Calu3 (cell line): ENCODE measurements around the gene P2RY6. TPM values are rescaled to one million over a fixed set of nuclear protein-coding genes. Genes with fewer than 3 reads are reported as not detected.
"Not testable (repeated sequence)": the region's sequence is repeated elsewhere in the genome, so short reads cannot be mapped to it uniquely, and the experiment has no call there.

Source experiments
- BruUV-seq: library from RNA; stranded (reverse); fragments of 400-500 nt; replicated peaks from 2 replicates; lab custom pipeline; 2021; lab: Mats Ljungman, UMichigan
- CTCF ChIA-PET: fragments of 300-600 bp; sonication (Branson Sonifier 250); formaldehyde crosslinking; loops from one replicate; lab custom pipeline; 2022; ENCODE audit warnings: antibody characterized with exemption; lab: Charles Lee
- DNase-seq: peaks from one replicate; pipeline ENCODE4 v3.0.0; 2022
- H3K27ac Mint-ChIP-seq: one replicate; pipeline ENCODE4 v1.8.0; 2022; ENCODE audit warnings: mixed read lengths; ENCODE audit not compliant: unreplicated experiment
- H3K27me3 Mint-ChIP-seq: one replicate; pipeline ENCODE4 v1.8.0; 2022; ENCODE audit warnings: mixed read lengths; ENCODE audit not compliant: unreplicated experiment
- H3K36me3 Mint-ChIP-seq: one replicate; pipeline ENCODE4 v1.8.0; 2022; ENCODE audit warnings: mild to moderate bottlenecking, moderate library complexity, mixed read lengths; ENCODE audit not compliant: insufficient read depth, unreplicated experiment
- H3K4me1 Mint-ChIP-seq: one replicate; pipeline ENCODE4 v1.8.0; 2022; ENCODE audit warnings: mild to moderate bottlenecking, low read depth, mixed read lengths; ENCODE audit not compliant: unreplicated experiment
- H3K4me3 Mint-ChIP-seq: one replicate; pipeline ENCODE4 v1.8.0; 2022; ENCODE audit warnings: mild to moderate bottlenecking, low read depth, moderate library complexity, mixed read lengths; ENCODE audit not compliant: unreplicated experiment
- H3K9me3 Mint-ChIP-seq: one replicate; pipeline ENCODE4 v1.8.0; 2022; ENCODE audit warnings: low read depth, mixed read lengths; ENCODE audit not compliant: unreplicated experiment
- CTCF ChIP-seq: fragments of 200-600 bp; IDR thresholded peaks from one replicate; pipeline ENCODE4 v1.8.0; 2022; ENCODE audit warnings: antibody characterized with exemption; ENCODE audit not compliant: unreplicated experiment
- intact Hi-C: fragments of 100-400 bp; cut with micrococcal nuclease; formaldehyde crosslinking; loops from one replicate; pipeline ENCODE4 v1.10.0; 2022; ENCODE audit not compliant: unreplicated experiment
- total RNA-seq: library from RNA; stranded (reverse); gene quantifications from 2 replicates; pipeline ENCODE4 v1.2.3, GENCODE V29; 2022

P2RY6 gene
- total RNA-seq, 1 experiment from 2014 or later: not detected

GRCh38 chr11:73272680-73273038 lies 521 bp downstream of the P2RY6 start:
- BruUV-seq: no TSS peak
- DNase-seq: no peak
- no peak overlapping the region for H3K27ac Mint-ChIP-seq

GRCh38 chr11:73273222-73273895 lies 1.2 kb downstream of the P2RY6 start:
- BruUV-seq: no TSS peak
- Mint-ChIP-seq H3K4me1 (peaks cover 9% of the 10 kb centered on the region), H3K9me3 (no peaks in the 10 kb centered on the region), H3K27ac (no peak overlapping the region), H3K27me3 (peaks cover 23% of the 10 kb centered on the region), H3K36me3 (no peaks in the 10 kb centered on the region), H3K4me3 (no peak overlapping the region)
- DNase-seq: no peak
- CTCF ChIA-PET: no interaction called here
- intact Hi-C loops: no loop called here
- no peak for TF ChIP-seq CTCF

More at GRCh38 chr11:73272680-73273038, 521 bp downstream of the P2RY6 start:
- no peaks in the 10 kb centered on the region for H3K9me3 Mint-ChIP-seq
- no peaks in the 10 kb centered on the region for H3K36me3 Mint-ChIP-seq
- CTCF ChIA-PET: no interaction called here
- peaks cover 25% of the 10 kb centered on the region for H3K27me3 Mint-ChIP-seq
- no peak for TF ChIP-seq CTCF
- no peak overlapping the region for H3K4me3 Mint-ChIP-seq
- intact Hi-C loops: no loop called here
- H3K4me1 Mint-ChIP-seq: peaks cover 9% of the 10 kb centered on the region

GRCh38 chr11:73274191-73274590 lies 2.1 kb downstream of the P2RY6 start:
- H3K4me1 Mint-ChIP-seq, DNase-seq, BruUV-seq, H3K9me3 Mint-ChIP-seq, CTCF ChIA-PET, H3K4me3 Mint-ChIP-seq, H3K27ac Mint-ChIP-seq, intact Hi-C loops, H3K36me3 Mint-ChIP-seq: not testable (repeated sequence)
- peaks cover 23% of the 10 kb centered on the region for H3K27me3 Mint-ChIP-seq

GRCh38 chr11:73274722-73275380 lies 2.7 kb downstream of the P2RY6 start:
- H3K36me3 Mint-ChIP-seq: no peaks in the 10 kb centered on the region
- no peak overlapping the region for H3K4me3 Mint-ChIP-seq
- no peak for TF ChIP-seq CTCF
- CTCF ChIA-PET: no interaction called here
- no TSS peak for BruUV-seq
- no peak for DNase-seq
- no peaks in the 10 kb centered on the region for H3K9me3 Mint-ChIP-seq
- H3K4me1 Mint-ChIP-seq: peaks cover 3% of the 10 kb centered on the region
- peaks cover 23% of the 10 kb centered on the region for H3K27me3 Mint-ChIP-seq
- H3K27ac Mint-ChIP-seq: no peak overlapping the region
- intact Hi-C loops: no loop called here

GRCh38 chr11:73275381-73275750 lies 3.2 kb downstream of the P2RY6 start:
- Mint-ChIP-seq H3K4me1 (no peaks in the 10 kb centered on the region), H3K27me3 (peaks cover 23% of the 10 kb centered on the region), H3K9me3 (no peaks in the 10 kb centered on the region), H3K27ac (no peak overlapping the region), H3K36me3 (no peaks in the 10 kb centered on the region), H3K4me3 (no peak overlapping the region)
- no peak for DNase-seq
- intact Hi-C loops: no loop called here
- CTCF ChIA-PET: no interaction called here
- no peak for TF ChIP-seq CTCF
- BruUV-seq: no TSS peak
